HCT116 (cell line): ENCODE results near the gene P3H4. TPM values are rescaled to one million over a fixed set of nuclear protein-coding genes. Genes with fewer than 3 reads are reported as not detected.

Experiments used
- ATAC-seq: fragments of 200-7000 bp; cut with Tn5 transposase; 2 replicates; pipeline ENCODE4 v1.9.1; 2020; ENCODE audit warnings: mild to moderate bottlenecking, moderate library complexity
- BruUV-seq: library from RNA; stranded (reverse); fragments of 400-500 nt; replicated peaks from 2 replicates; lab custom pipeline; 2021; lab: Mats Ljungman, UMichigan
- CTCF ChIA-PET: fragments of 300-600 bp; sonication (Branson Sonifier 250); formaldehyde crosslinking; loops from one replicate; lab custom pipeline; 2021; ENCODE audit warnings: antibody characterized with exemption; lab: Charles Lee
- POLR2A ChIA-PET: fragments of 300-600, 350-600 bp; sonication (Branson Sonifier 250); formaldehyde crosslinking; loops from one replicate; lab custom pipeline; 2021; ENCODE audit warnings: antibody characterized with exemption; lab: Charles Lee
- RAD21 ChIA-PET, 2 experiments: fragments of 300-600 bp; sonication (Branson Sonifier 250); formaldehyde crosslinking; loops; one replicate each; lab custom pipeline; 2023; ENCODE audit warnings: low total read pairs in 2 of 2; ENCODE audit not compliant: uncharacterized antibody in 2 of 2, unreplicated experiment in 2 of 2, low non-redundant PET in 1 of 2; lab: Charles Lee
- DNase-seq: peaks from one replicate; pipeline ENCODE4 v3.0.0-alpha.2; 2010; ENCODE audit warnings: low read depth, low spot score
- H2AFZ ChIP-seq: fragments of 200-600 bp; shearing (Covaris generic), sonication (generic); 2 replicates; pipeline ENCODE4 v1.6.1; 2017; ENCODE audit warnings: low read depth, mixed run types, mixed read lengths, antibody characterized with exemption, low read length; ENCODE audit not compliant: poor library complexity, severe bottlenecking
- H3K27ac ChIP-seq: 2 replicates; pipeline ENCODE4 v1.5.1; 2012; ENCODE audit warnings: low read depth, low read length
- H3K27me3 ChIP-seq: fragments of 200-600 bp; sonication (generic); 2 replicates; pipeline ENCODE4 v1.6.1; 2016; ENCODE audit warnings: mixed run types, low read length, mixed read lengths; ENCODE audit not compliant: insufficient read depth
- H3K36me3 ChIP-seq, 2 experiments: fragments of 200-500 bp in 1 of 2; fragments of 200-600 bp in 1 of 2; sonication (Bioruptor generic) in 1 of 2; sonication (generic) in 1 of 2; 2 replicates each; pipeline versions ENCODE4 v1.5.1 to v1.6.1; 2014 to 2016; ENCODE audit warnings: low read length in 2 of 2, inconsistent platforms in 1 of 2, mixed read lengths in 1 of 2, mixed run types in 1 of 2; ENCODE audit not compliant: insufficient read depth in 2 of 2, control insufficient read depth in 1 of 2
- H3K4me1 ChIP-seq, 2 experiments: fragments of 200-600 bp in 1 of 2; sonication (generic) in 1 of 2; 2 replicates each; pipeline versions ENCODE4 v1.5.1 to v1.6.1; 2012 to 2017; ENCODE audit warnings: low read length in 2 of 2, inconsistent platforms in 1 of 2, mild to moderate bottlenecking in 1 of 2, mixed read lengths in 1 of 2, mixed run types in 1 of 2, moderate library complexity in 1 of 2; ENCODE audit not compliant: insufficient read depth in 2 of 2, control insufficient read depth in 1 of 2
- H3K4me2 ChIP-seq: fragments of 200-600 bp; sonication (generic); 2 replicates; pipeline ENCODE4 v1.6.1; 2017; ENCODE audit warnings: mixed run types, low read length, mixed read lengths
- H3K4me3 ChIP-seq, 2 experiments: fragments of 200-600 bp in 1 of 2; sonication (generic) in 1 of 2; replicated peaks in 1 of 2; 2 replicates each; pipeline ENCODE4 v1.5.1; 2011 to 2016; ENCODE audit warnings: low read length in 2 of 2, control low read depth in 1 of 2, low read depth in 1 of 2, mild to moderate bottlenecking in 1 of 2, mixed read lengths in 1 of 2, mixed run types in 1 of 2
- H3K79me2 ChIP-seq: fragments of 200-600 bp; sonication (generic); 2 replicates; pipeline ENCODE4 v1.6.1; 2017; ENCODE audit warnings: mild to moderate bottlenecking, mixed run types, low read length, moderate library complexity, mixed read lengths; ENCODE audit not compliant: insufficient read depth
- H3K9ac ChIP-seq: fragments of 200-600 bp; sonication (generic); 2 replicates; pipeline ENCODE4 v1.6.1; 2016; ENCODE audit warnings: low read length, mixed read lengths
- H3K9me2 ChIP-seq: fragments of 200-600 bp; sonication (generic), shearing (Covaris generic); 2 replicates; pipeline ENCODE4 v1.6.1; 2017; ENCODE audit warnings: mixed run types, mild to moderate bottlenecking, moderate library complexity; ENCODE audit not compliant: insufficient read depth
- H3K9me3 ChIP-seq, 2 experiments: fragments of 200-500 bp in 1 of 2; fragments of 200-600 bp in 1 of 2; sonication (Bioruptor generic) in 1 of 2; sonication (generic) in 1 of 2; 2 replicates each; pipeline ENCODE4 v1.6.1; 2014 to 2017; ENCODE audit warnings: low read length in 2 of 2, mixed read lengths in 2 of 2, inconsistent platforms in 1 of 2, low read depth in 1 of 2, mild to moderate bottlenecking in 1 of 2, mixed run types in 1 of 2, moderate library complexity in 1 of 2; ENCODE audit not compliant: control insufficient read depth in 1 of 2, insufficient read depth in 1 of 2
- H4K20me1 ChIP-seq: fragments of 200-600 bp; sonication (generic), shearing (Covaris generic); 2 replicates; pipeline ENCODE4 v1.6.1; 2017; ENCODE audit warnings: mixed run types, mild to moderate bottlenecking, moderate library complexity; ENCODE audit not compliant: insufficient read depth
- CEBPB ChIP-seq: IDR thresholded peaks from 2 replicates; pipeline ENCODE4 v1.6.1; 2012; ENCODE audit warnings: low read depth
- EZH2phosphoT487 ChIP-seq: fragments of 200-600 bp; IDR thresholded peaks from 2 replicates; pipeline ENCODE4 v1.6.1; 2018; ENCODE audit warnings: antibody characterized with exemption, borderline replicate concordance
- JUND ChIP-seq: IDR thresholded peaks from 2 replicates; pipeline ENCODE4 v1.6.1; 2012
- POLR2A ChIP-seq: IDR thresholded peaks from 2 replicates; pipeline ENCODE4 v1.7.0; 2011; ENCODE audit warnings: borderline replicate concordance; ENCODE audit not compliant: insufficient read depth, insufficient read length; ENCODE audit errors: extremely low read depth
- POLR2AphosphoS5 ChIP-seq: IDR thresholded peaks from 2 replicates; pipeline ENCODE4 v1.6.1; 2011; ENCODE audit warnings: mild to moderate bottlenecking, low read depth, low read length, moderate library complexity
- RAD21 ChIP-seq: IDR thresholded peaks from 2 replicates; pipeline ENCODE4 v1.6.1; 2012; ENCODE audit warnings: low read depth, mild to moderate bottlenecking
- SRF ChIP-seq: IDR thresholded peaks from 2 replicates; pipeline ENCODE4 v1.6.1; 2012; ENCODE audit warnings: low read depth
- YY1 ChIP-seq: IDR thresholded peaks from 2 replicates; pipeline ENCODE4 v1.6.1; 2011; ENCODE audit warnings: low read length, low read depth, moderate library complexity, mild to moderate bottlenecking; ENCODE audit not compliant: insufficient replicate concordance; ENCODE audit errors: extremely low read depth
- intact Hi-C: fragments of 100-400 bp; cut with micrococcal nuclease; formaldehyde crosslinking; loops from 2 replicates; pipeline ENCODE4 v1.10.0; 2022
- total RNA-seq: library from RNA; stranded (reverse); gene quantifications from one replicate; pipeline ENCODE4 v1.2.1, GENCODE V29; 2021; ENCODE audit not compliant: unreplicated experiment
- TF ChIP-seq, protein P1 (sequence below): IDR thresholded peaks from 2 replicates; pipeline ENCODE4 v1.6.1; 2012

Gene P3H4
- total RNA-seq, 1 experiment from 2014 or later, result 23.4 TPM

DNA sequence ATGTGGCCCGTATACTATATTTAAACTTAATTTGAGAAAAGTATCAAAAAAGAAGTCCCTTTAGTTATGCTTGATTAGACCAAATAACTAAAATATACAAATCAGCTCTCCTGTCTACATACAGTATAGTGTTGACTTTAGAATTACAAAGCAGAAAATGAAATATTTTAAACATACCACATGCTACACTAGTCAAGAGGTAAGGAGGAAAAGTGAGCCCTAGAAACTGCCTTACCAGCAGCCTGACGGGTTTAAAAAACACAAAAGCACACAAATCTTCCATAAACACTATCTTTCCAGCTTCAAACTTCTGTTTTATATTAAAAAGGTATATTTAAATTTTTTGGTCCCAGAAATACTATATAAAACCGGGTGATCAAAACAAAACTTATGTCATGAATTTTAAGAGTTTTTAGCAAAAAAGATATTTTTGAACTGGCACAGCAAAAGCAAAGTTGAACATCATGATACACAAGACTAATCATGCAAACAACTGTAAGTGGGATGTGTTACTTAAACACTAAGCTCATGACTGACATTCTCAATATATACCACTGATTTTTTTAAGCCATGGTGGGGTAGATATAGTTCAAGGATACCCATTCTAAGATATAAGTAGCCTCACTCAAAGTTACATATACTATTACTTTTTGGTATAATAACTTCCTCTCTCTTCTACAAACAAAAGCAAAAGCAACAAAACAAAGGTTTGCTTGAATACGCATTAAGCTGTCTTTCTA, 37.7 kb upstream of the P3H4 start:
- POLR2A ChIA-PET, result interaction anchor here (1.9 kb wide), 1 partner anchor 16 kb away, joined by 5 read pairs; the partner anchor contains the start of gene KLHL11
- DNase-seq, result no peak
- intact Hi-C loops, result no loop called here
- no peak overlapping the region for H3K4me2 ChIP-seq
- peaks cover 8 to 15% of the 10 kb centered on the region in 2 experiments; a peak in 3 of 4 replicates for H3K36me3 ChIP-seq
- CTCF ChIA-PET, result no interaction called here
- H3K4me3 ChIP-seq, result no peak overlapping the region
- peaks cover 58% of the 10 kb centered on the region for H3K79me2 ChIP-seq
- H3K27me3 ChIP-seq, result no peaks in the 10 kb centered on the region
- RAD21 ChIA-PET, result no interaction called here
- H3K4me1 ChIP-seq, result peaks cover 15 to 21% of the 10 kb centered on the region in 2 experiments
- no peak overlapping the region for H3K27ac ChIP-seq
- TF ChIP-seq RAD21, result no peak
- TF ChIP-seq, all 23 proteins: peak for 0
- Histone ChIP-seq H3K9me3 (no peaks in the 10 kb centered on the region), H3K9me2 (no peaks in the 10 kb centered on the region), H3K9ac (no peak overlapping the region), H4K20me1 (no peaks in the 10 kb centered on the region; the same call in 1 of the 2 replicates), H2AFZ (no peak overlapping the region)
- no peak for ATAC-seq
- no TSS peak for BruUV-seq

DNA sequence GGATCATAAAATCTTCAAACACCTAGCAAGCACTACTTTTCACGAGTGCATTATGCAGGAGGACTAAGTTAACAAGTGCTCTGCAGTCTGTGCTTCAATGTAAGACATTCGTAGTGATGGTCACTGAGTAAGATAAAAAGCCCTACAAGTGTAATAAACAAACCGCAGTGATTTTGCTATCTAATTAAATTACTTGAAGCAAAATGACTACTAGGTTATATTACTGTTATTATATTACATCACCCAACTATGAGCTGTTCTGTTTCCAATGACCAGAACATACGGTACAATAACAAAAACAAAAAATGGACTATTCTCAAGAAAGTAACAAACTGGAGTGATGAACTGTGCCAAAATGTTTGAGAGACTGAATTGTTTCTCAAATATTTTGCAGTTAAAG, 37.0 kb upstream of the P3H4 start:
- H3K4me1 ChIP-seq, result peaks cover 15 to 21% of the 10 kb centered on the region in 2 experiments
- no peak for DNase-seq
- H2AFZ ChIP-seq, result no peak overlapping the region
- POLR2A ChIA-PET, result interaction anchor here (1.9 kb wide), 1 partner anchor 16 kb away, joined by 5 read pairs; the partner anchor contains the start of gene KLHL11
- BruUV-seq, result no TSS peak
- H3K4me3 ChIP-seq, result no peak overlapping the region
- H3K79me2 ChIP-seq, result peaks cover 52% of the 10 kb centered on the region
- CTCF ChIA-PET, result no interaction called here
- H3K27ac ChIP-seq, result no peak overlapping the region
- no peaks in the 10 kb centered on the region; the same call in 1 of the 2 replicates for H4K20me1 ChIP-seq
- no peaks in the 10 kb centered on the region for H3K9me2 ChIP-seq
- H3K4me2 ChIP-seq, result no peak overlapping the region
- no peak overlapping the region for H3K9ac ChIP-seq
- H3K36me3 ChIP-seq, result peaks cover 5 to 8% of the 10 kb centered on the region in 2 experiments; a peak in 3 of 4 replicates
- no peaks in the 10 kb centered on the region for H3K9me3 ChIP-seq
- intact Hi-C loops, result no loop called here
- TF ChIP-seq, protein P1, sequence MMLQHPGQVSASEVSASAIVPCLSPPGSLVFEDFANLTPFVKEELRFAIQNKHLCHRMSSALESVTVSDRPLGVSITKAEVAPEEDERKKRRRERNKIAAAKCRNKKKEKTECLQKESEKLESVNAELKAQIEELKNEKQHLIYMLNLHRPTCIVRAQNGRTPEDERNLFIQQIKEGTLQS, result no peak
- TF ChIP-seq EZH2phosphoT487 (no peak), JUND (no peak), POLR2AphosphoS5 (no peak), RAD21 (no peak), SRF (no peak), CEBPB (no peak), POLR2A (no peak), YY1 (no peak)
- no peaks in the 10 kb centered on the region for H3K27me3 ChIP-seq
- ATAC-seq, result no peak
- RAD21 ChIA-PET, result no interaction called here
